Stimulated activated CD4-positive, alpha-beta T cell treated with anti-CD3 and anti-CD28 coated beads, TNF-alpha, amount 100 ng/mL, for 1 hour (primary cell): ENCODE data around the gene CHST3.
"Not testable (repeated sequence)": the region's sequence is repeated elsewhere in the genome, so short reads cannot be mapped to it uniquely, and the experiment has no call there.

Experiments used
- DNase-seq, 3 donors: peaks; one replicate each; pipeline ENCODE4 v3.0.0-alpha.2; 2020; ENCODE audit warnings: low read depth in 3 of 3, low spot score in 1 of 3

Gene CHST3, protein sequence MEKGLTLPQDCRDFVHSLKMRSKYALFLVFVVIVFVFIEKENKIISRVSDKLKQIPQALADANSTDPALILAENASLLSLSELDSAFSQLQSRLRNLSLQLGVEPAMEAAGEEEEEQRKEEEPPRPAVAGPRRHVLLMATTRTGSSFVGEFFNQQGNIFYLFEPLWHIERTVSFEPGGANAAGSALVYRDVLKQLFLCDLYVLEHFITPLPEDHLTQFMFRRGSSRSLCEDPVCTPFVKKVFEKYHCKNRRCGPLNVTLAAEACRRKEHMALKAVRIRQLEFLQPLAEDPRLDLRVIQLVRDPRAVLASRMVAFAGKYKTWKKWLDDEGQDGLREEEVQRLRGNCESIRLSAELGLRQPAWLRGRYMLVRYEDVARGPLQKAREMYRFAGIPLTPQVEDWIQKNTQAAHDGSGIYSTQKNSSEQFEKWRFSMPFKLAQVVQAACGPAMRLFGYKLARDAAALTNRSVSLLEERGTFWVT

DNA sequence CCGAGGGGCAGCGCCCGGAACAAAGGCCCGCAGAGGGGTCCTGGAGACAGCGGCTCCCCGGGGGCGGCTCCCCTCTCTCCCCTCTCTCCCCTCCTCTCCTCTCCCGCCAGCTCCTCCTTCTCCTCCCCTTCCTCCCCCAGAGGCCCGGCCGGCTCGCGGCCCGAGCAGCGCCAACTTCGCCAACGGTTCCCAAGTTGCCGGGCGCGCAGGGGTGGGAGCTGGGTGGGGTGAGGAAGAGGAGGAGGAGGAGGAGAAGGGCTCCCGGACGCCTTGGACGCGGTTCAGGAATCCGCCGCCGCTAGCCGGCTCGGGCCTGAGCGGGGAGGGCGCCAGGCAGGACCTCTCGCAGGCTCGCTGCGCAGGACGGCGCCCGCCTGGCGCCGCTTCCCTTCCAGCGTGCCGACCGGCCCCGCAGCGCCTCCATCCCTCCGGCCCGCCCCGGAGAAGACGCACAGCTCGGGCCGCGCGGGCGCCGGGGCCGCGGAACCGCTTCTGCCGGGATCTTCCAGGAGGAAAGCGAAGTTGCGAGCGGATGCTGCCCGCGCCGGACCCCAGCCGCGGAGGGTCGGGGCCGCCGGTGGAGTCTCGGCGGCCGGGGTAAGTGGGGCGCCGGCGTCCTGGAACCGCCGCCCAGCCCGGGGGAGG lies at the start of gene CHST3:
Gene CHST3, plus strand, starts transcription at position 298 of the 645 bp plus-strand sequence. CDS start 41,448 bp downstream, outside the sequence.
- no peak for DNase-seq

DNA sequence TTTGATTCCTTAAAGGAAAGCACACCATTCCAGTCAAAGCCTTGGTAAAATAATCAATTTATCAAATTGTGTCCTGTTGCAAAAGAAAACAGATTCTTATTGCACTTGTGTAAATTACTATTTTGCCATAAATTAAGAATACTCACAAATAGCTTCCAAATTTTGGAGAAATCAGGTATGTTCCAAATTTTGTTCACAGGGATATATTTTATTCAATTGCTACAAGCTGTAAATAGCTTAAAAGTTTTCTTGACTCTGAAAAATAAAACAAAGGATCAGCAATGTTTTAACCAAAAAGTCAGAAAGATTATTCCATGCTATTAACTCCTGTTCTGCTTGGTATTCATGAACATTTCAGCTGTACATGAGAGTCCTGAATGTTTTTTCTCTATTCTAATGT lies 47.4 kb upstream of the CHST3 start:
- no peak for DNase-seq

DNA sequence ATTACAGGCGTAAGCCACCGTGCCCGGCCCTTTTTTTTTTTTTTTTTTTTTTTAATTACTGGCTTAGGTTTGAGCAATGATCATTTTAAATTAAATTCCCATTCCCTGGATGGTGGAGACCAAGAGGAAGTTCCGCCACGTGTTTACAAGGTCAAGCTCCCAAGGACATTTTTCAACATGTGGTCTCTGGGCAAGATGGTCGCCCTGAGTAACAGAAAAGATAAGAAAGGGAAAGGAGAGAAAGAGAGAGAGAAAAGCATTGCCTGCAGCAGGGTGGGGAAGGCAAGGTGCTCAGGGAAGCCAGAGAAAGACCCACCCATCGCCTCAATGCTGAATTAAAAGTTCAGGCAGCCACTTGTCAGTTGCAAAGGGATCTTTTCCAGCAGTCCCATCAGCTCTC lies 45.2 kb upstream of the CHST3 start:
- no peak for DNase-seq

DNA sequence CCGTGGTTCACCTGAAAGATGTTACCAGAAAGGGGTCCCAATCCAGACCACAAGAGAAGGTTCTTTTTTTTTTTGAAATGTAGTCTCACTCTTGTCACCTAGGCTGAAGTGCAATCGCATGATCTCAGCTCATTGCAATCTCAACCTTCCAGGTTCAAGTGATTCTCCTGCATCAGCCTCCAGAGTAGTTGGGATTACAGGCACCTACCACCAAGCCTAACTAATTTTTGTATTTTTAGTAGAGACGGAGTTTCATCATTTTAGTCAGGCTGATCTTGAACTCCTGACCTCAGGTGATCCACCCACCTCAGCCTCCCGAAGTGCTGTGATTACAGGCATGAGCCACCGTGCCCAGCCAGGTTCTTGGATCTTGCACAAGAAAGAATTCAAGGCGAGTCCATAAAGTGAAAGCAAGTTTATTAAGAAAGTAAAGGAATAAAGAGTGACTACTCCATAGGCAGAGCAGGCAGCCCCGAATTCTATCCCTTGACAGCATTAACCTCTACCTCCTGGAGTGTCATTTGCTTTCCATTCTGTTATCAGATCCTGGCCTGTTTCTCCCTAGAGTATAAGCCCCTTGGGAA lies 44.1 kb upstream of the CHST3 start:
- not testable (repeated sequence) for DNase-seq

DNA sequence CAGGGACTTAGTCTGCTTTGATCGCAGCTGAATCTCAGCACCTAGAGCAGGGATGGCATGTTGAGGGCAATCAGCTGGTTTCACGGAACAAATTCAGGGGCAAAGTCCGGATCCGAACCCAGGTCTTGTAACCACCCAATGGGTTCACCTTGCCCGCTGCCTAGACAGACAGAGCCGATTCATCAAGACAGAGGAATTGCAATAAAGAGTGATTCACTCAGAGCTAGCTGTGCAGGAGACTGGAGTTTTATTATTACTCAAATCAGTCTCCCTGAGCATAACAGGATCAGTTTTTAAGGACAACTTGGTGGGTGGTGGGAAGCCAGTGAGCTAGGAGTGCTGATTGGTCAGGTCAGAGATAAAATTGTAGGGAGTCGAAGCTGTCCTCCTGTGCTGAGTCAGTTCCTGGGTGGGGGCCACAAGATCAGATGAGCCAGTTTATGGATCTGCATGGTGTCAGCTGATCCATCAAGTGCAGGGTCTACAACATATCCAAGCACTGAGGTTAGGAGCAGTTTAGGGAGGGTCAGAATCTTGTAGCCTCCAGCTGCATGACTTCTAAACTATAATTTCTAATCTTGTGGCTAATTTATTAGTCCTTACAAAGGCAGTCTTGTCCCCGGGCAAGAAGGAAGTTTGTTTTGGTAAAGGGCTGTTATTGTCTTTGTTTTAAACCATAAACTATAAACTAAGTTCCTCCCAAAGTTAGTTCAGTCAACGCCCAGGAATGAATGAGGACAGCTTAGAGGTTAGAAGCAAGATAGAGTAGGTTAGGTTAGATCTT lies 43.5 kb upstream of the CHST3 start:
- DNase-seq = no peak

DNA sequence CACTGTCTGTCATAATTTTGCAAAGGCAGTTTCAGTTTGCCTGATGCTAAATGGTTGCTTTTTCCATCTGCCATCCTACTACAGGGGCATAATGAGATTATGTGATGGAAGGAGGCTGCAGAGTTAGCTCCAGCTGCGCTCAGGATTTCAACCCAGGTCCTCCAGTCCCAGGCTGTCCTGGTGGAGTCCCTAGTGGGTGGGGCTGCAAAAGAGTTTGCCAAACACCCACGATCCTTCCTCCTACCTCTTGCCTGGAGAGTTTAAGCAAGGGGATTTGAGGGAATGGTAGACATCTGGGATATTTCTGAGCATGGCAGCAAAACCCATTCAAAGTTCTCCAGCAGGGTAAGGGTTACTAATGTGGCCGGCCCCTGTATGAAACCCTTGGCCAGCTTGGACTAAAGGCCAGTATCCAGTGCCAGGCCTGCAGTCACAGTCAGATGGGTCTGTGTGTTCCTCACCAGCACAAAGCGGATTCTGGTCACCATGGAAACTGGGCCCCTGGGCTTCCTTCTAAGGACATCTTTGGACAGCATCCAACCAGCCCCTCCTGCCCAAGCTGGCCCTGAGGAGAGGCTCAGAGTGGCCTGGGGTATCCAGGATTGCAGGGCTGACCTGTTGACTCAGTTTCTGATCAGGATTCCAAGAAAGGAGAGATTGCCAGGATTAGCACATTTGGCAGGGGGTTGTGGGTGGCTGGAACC lies 42.7 kb upstream of the CHST3 start:
- DNase-seq = no peak

DNA sequence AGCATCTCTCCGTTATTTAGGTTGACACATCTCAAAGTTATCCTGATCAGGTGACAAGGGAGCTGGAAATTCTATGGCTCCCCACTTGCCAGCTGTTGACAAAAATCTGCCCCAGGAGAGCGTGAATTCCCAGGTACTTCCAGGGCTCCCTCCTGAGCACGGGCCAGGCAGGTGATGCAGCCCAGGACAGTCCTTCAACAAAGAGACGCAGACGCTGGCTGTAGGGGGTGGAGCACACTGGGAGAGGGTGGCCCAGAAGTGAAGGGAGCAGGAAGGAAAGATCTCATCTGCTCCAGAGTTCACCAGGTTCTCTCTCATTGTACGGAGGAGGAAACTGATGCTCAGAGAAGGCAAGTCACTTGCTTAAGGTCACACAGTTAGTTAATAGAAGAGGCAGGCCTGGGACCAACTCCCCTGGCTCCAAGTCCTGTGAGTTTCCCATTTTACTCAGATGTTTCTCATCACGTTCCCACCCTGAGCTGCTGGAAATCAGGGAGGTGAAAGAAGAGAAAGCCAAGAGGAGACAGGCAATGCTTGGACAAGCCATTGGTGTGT lies 41.0 kb upstream of the CHST3 start:
- no peak for DNase-seq

DNA sequence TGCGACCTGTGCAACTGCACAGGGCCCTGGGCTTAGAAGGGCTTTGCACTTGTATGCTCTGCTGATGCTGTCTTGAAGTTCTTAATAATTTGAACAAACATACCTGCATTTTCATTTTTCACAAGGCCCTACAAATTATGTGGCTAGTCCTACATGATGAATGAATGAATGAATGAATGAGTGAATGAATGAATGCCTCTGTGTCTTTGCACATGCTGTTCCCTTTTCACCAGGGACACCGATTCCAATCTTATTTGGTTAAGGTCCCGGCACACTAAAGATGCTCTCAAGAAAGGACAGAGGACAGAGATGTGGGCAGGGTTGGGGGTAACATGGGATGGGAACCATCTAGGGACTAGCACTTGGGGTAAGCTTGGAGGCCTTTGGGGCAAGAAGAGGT lies 39.4 kb upstream of the CHST3 start:
- DNase-seq = no peak

DNA sequence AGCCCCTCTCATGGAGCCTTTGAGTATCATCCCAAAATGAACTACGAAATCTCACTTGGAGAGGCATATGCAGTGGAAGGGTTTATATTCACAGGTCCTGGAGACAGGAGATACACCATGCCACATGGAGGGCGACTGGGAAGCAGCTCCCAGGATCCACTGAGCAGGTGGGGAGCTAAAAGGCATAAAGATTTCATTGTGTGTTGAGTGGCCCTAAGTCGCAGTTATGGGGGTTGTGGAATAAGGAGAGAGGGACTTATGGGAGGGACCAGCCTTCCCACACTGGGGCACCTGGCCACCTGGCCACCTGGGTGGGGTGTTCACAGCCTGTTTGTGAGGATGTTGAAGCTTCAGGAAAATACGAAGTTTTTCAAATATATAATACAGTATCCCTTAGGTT lies 37.0 kb upstream of the CHST3 start:
- no peak for DNase-seq

DNA sequence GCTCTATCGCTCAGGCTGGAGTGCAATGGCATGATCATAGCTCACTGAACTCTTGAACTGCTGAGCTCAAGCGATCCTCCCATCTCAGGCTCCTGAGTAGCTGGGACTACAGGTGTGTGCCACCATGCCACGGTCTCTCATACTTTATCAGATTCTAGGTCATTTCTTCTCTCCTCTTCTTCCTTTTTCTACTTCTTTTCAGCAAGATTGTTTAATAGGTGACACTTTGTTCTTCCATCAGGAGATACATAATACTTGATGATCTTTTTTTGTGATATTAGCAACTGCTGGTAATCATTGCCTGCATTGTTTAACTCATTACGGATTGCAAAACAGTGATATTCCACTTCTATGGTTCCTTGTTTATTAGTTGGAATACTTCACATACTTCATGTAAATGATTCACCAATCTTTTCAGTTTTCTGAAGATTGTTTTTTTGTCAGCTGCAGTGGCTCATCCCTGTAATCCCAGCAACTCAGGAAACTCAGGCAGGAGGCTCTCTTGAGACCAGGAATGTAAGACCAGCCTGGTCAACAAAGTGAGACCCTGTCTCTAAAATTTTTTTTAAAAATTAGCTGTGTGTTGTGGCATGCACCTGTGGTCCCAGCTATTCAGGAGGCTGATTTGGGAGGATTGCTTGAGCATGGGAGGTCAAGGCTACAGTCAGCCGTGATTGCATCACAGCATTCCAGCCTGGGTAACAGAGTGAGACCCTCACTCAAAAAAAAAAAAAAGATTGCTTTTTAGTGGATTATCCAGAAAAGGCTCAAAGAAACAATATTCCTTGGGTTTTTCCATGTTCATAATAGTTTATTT lies 36.2 kb upstream of the CHST3 start:
- DNase-seq = no peak

DNA sequence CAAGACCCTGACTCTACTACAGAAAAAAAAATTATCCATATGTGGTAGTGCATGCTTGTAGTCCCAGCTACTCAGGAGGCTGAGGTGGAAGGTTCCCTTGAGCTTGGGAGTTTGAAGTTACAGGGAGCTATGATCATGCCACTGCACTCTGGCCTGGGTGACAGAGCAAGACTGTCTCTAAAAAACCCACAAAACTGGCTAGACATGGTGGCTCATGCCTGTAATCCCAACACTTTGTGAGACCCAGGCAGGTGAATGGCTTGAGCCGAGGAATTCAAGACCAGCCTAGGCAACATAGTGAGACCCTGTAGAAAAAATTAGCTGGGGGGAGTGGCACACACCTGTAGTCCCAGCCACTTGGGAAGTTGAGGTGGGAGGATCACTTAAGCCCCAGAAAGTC lies 32.9 kb upstream of the CHST3 start:
- no peak for DNase-seq

DNA sequence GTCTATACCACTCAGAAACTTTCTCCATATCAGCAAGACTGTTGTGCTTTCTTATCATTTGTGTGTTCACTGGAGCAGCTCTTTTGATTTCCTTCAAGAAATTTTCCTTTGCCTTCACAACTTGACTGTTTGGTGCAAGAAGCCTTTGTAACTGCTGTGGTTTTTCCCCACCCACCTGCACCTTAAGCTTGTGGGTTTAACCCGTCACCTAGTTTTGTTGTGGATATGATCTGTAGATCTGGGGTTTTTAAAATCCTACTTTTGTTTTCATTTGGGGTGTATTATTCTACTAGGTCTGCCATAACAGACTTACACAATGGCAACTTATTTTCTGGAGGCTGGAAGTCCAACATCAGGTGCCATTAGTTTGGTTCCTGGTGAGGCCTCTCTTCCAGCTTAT lies 30.5 kb upstream of the CHST3 start:
- DNase-seq = peak in 1 of 3 donors; percentile 19

DNA sequence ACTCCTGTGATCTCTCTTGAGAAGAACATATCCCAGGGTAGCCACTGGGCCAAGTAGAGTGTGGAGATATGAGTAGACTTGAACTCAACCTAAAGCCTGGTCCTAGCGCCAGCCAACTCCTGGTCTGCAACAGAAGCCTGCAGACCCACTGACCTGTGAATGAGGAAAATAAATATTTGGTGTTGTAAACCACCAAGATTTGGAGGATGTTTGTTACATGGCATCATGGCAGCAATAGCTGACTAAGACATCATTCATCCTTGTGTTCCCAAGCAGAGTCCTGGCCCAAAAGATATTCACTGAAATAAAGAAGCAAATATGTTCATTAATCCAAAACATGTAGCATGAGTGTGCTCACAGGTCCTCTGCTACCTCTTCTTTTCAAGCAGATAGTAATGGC lies 26.0 kb upstream of the CHST3 start:
- no peak for DNase-seq

DNA sequence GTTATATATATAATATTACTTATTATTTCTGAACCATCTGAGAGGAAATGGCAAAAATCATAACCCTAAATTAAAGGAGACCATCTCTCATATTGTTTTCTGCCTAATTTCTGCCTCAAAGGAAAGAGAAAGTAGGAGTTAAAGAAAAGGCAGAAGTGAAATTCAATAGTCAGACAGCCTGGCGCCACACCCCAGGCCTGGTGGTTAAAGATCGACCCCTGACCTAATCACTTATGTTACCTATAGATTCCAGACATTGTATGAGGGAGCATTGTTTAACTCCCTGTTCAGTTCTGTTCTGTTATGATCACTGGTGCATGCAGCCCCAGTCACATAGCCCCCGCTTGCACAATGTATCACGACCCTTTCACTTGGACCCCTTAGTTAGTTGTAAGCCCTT lies 24.9 kb upstream of the CHST3 start:
- no peak for DNase-seq

DNA sequence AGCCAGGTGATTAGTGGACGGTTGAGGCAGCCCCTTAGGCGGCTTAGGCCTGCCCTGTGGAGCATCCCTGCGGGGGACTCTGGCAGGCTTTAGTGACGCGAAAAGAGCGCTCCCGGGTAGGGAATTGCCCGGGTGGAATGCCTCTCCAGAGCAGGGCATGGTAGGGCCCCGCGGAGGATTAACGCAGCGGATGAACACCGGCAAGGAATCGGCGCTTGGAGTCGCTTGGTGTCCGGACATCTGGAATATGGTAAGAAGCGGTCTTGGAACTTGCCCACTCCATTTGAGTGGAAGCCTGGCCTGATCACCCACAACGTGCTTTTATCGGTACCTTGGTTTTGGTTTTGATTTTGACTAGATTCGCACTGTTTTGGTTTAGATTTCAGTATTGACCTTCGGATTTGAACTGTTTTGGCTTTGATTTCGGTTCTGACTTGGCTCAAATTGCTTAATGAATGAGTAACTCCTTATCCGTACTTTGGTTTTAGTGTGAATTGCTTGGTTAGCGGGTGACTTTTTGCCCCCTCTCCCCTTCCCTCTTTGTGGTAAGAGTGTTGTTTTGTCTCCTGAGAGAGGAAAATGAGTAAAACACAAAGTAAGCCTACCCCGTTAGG lies 24.2 kb upstream of the CHST3 start:
- DNase-seq = no peak

DNA sequence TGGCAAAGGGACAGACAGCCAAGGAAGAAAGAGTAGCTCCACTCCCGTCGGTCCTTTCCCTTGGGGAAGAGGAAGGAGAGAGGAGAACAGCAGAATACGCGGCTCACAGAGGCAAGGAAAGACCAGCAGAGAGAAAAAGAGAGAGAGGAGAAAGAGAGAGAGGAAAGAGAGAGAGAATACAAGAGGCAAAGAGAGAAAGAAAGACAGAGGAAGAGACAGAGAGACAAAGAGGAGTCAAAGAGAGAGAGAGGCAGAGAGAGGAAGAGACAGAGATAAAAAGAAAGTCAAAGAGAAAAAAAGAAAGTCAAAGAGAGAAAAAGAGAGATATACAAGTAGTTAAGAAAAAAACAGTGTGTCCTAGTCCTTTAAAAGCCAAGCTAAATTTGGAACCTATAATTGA lies 23.4 kb upstream of the CHST3 start:
- DNase-seq = no peak

DNA sequence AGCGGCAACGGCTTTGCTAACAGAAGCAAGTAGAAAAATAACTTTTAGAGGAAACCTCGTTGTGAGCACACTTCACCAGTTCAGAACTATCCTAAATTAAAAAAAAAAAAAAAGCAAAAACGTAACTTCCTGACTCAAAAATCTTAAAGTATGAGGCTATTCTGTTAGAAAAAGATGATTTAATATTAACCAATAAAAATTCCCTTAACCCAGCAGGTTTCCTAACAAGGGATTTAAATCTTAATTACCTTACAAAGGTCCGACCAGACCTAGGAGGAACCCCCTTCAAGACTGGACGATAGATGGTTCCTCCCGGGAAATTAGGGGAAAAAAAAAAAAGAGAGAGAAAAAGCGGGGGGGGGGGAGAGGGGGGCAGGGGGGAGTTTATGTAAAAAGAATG lies 22.9 kb upstream of the CHST3 start:
- no peak for DNase-seq

DNA sequence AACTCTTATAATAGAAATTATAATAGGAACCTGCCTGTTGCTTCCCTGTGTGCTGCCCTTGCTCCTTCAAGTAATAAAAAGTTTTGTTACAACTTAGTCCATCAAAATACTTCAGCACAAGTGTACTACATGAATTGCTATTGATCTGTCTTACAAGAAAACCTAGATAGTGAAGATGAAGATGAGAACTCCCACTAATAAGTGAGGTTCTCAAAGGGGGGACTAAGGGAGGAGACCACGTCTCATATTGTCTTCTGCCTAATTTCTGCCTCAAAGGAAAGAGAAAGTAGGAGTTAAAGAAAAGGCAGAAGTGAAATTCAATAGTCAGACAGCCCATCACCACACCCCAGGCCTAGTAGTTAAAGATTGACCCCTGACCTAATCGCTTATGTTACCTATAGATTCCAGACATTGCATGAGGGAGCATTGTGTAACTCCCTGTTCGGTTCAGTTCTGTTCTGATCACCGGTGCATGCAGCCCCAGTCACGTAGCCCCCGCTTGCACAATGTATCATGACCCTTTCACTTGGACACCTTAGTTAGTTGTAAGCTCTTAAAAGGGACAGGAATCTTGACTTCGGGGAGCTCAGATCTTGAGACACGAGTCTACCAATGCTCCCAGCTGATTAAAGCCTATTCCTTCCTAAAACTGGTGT lies 18.2 kb upstream of the CHST3 start:
- no peak for DNase-seq

DNA sequence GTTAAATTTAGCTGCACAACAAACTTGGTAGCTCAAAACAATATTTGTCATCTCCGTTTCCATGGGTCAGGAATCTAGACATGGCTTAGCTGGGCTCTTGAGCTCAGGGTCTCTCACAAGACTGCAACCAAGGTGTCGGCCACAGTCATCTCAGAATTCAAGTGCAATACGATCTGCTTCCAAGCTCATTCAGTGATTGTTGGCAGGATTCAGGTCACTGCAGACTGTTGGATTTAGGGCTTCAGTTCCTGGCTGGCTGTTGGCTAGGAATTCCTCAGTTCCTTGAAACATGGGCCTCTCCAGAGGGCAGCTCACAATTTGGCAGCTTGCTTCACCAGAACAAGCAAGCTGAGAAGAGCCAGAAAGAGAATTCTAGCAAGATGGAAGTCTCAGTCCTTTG lies 17.5 kb upstream of the CHST3 start:
- DNase-seq = no peak
